Measurements from ENCODE around the gene RAC3. TPM values are rescaled to one million over a fixed set of nuclear protein-coding genes. Genes with fewer than 3 reads are reported as not detected.

The RAC3 gene
- total and polyA plus RNA-seq, 9 of the 15 experiments (the other 6 are each of a cell fraction or from before 2014, with no cell fraction given): 0.23 to 292 (median 118) TPM

- TF ChIP-seq, protein P1, sequence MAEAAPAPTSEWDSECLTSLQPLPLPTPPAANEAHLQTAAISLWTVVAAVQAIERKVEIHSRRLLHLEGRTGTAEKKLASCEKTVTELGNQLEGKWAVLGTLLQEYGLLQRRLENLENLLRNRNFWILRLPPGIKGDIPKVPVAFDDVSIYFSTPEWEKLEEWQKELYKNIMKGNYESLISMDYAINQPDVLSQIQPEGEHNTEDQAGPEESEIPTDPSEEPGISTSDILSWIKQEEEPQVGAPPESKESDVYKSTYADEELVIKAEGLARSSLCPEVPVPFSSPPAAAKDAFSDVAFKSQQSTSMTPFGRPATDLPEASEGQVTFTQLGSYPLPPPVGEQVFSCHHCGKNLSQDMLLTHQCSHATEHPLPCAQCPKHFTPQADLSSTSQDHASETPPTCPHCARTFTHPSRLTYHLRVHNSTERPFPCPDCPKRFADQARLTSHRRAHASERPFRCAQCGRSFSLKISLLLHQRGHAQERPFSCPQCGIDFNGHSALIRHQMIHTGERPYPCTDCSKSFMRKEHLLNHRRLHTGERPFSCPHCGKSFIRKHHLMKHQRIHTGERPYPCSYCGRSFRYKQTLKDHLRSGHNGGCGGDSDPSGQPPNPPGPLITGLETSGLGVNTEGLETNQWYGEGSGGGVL (CRISPR knock-in tag; IDR thresholded peaks at IDR 0.05): no peak
- TF ChIP-seq MXI1 (IDR thresholded peaks at IDR 0.05; ENCODE audit: low read depth, low read length): peak; percentile 33; the same call in 1 of the 2 replicates
- TF ChIP-seq ERF (CRISPR knock-in tag; IDR thresholded peaks at IDR 0.05): peak; percentile 90; the same call in 1 of the 2 replicates
- no peak for TF ChIP-seq CUX1 (CRISPR knock-in tag; IDR thresholded peaks at IDR 0.05)
- 0 out of 2 replicates have a peak, but pooled peaks have one; percentile 44 for TF ChIP-seq PHF21A (IDR thresholded peaks at IDR 0.05; ENCODE audit: borderline replicate concordance, low read depth)
- no peak for TF ChIP-seq ZNF77 (CRISPR knock-in tag; IDR thresholded peaks at IDR 0.05)
- TF ChIP-seq PKNOX1 (IDR thresholded peaks at IDR 0.05): peak; percentile 87
- TF ChIP-seq CCNT2 (IDR thresholded peaks at IDR 0.05; ENCODE audit: borderline replicate concordance, extremely low read depth, insufficient read length, low read depth, low read length): peak; percentile 85
- peak; percentile 89 for TF ChIP-seq HMGN3 (IDR thresholded peaks at IDR 0.05; ENCODE audit: borderline replicate concordance, extremely low read depth, insufficient read length, low read depth, low read length)
- TF ChIP-seq OTX1 (CRISPR knock-in tag; IDR thresholded peaks at IDR 0.05): 0 out of 2 replicates have a peak, but pooled peaks have one; percentile 50
- TF ChIP-seq, protein P2, sequence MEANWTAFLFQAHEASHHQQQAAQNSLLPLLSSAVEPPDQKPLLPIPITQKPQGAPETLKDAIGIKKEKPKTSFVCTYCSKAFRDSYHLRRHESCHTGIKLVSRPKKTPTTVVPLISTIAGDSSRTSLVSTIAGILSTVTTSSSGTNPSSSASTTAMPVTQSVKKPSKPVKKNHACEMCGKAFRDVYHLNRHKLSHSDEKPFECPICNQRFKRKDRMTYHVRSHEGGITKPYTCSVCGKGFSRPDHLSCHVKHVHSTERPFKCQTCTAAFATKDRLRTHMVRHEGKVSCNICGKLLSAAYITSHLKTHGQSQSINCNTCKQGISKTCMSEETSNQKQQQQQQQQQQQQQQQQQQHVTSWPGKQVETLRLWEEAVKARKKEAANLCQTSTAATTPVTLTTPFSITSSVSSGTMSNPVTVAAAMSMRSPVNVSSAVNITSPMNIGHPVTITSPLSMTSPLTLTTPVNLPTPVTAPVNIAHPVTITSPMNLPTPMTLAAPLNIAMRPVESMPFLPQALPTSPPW (CRISPR knock-in tag; IDR thresholded peaks at IDR 0.05): peak; percentile 80
- peak; percentile 99 for TF ChIP-seq U2AF1 (optimal IDR thresholded peaks at IDR 0.05; ENCODE audit: low read depth, low read length)
- peak; percentile 91; the same call in 1 of the 2 replicates for TF ChIP-seq GATAD2B (IDR thresholded peaks at IDR 0.05; ENCODE audit: borderline replicate concordance)
- TF ChIP-seq NKRF (IDR thresholded peaks at IDR 0.05; ENCODE audit: borderline replicate concordance): peak; percentile 94
Measured at GRCh38 chr17:82037092-82037888, 5.8 kb downstream of the RAC3 start, which contains the start of gene DCXR (continued).

All from K562 (cell line).